Neural progenitor cell (in vitro differentiated cells): Measurements from ENCODE around the gene CCT7.
A peak's percentile ranks its signal among the peaks of the same experiment; 100 is the strongest.

Experiments
- EZH2 ChIP-seq: fragments of 200-600 bp; sonication (generic); IDR thresholded peaks from 2 replicates; pipeline ENCODE4 v1.6.1; 2017; ENCODE audit warnings: antibody characterized with exemption, mild to moderate bottlenecking, moderate library complexity
- TF ChIP-seq, protein P1 (sequence below): fragments of 200-600 bp; sonication (generic); IDR thresholded peaks from 2 replicates; pipeline ENCODE4 v1.5.1; 2017; ENCODE audit warnings: antibody characterized with exemption, mild to moderate bottlenecking

DNA sequence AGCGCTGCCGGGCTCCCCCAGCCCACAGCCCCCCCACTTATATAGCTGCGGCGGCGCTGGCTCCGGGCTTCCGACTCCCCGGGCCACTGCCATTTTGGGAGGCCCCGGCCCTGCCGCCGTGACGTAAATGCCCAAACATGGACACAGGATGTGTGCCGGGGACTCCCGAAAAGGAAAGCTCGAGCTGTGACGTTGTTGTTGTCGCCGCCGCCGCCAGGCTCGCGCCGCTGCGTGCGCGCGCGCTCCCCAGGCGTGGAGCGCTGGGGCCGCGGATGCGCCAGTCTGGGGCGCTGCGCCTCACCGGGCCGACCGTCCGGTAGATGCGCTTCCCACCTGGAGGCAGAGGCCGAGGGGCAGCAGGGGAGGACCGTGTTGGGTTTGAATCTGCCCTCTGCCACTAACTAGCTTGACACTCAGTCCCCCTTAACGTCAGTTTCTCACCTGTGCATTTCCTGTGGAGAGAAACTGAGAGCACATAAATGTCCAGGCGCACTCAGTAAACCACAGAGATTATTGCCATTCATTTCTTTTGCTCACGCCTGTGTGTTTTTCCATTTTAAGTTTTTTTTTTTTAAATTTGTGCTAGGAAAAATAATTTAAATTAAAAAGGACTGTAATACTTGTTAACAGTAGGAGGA lies 59.5 kb downstream of the CCT7 start, which contains the start of gene EGR4:
- TF ChIP-seq, protein P1, sequence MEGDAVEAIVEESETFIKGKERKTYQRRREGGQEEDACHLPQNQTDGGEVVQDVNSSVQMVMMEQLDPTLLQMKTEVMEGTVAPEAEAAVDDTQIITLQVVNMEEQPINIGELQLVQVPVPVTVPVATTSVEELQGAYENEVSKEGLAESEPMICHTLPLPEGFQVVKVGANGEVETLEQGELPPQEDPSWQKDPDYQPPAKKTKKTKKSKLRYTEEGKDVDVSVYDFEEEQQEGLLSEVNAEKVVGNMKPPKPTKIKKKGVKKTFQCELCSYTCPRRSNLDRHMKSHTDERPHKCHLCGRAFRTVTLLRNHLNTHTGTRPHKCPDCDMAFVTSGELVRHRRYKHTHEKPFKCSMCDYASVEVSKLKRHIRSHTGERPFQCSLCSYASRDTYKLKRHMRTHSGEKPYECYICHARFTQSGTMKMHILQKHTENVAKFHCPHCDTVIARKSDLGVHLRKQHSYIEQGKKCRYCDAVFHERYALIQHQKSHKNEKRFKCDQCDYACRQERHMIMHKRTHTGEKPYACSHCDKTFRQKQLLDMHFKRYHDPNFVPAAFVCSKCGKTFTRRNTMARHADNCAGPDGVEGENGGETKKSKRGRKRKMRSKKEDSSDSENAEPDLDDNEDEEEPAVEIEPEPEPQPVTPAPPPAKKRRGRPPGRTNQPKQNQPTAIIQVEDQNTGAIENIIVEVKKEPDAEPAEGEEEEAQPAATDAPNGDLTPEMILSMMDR: peak; percentile 27
- TF ChIP-seq EZH2: no peak
